B cell (primary cell): ENCODE results near the gene ASMTL. TPM values are rescaled to one million over a fixed set of nuclear protein-coding genes. Genes with fewer than 3 reads are reported as not detected.

Experiments
- ATAC-seq: fragments of 200-7000 bp; cut with Tn5 transposase; one replicate; pipeline ENCODE4 v1.10.0; 2021; ENCODE audit warnings: low read depth, mild to moderate bottlenecking, moderate number of reproducible peaks, moderate library complexity
- CTCF ChIA-PET: fragments of 350-600 bp; sonication (Branson Sonifier 250); formaldehyde crosslinking; loops from one replicate; lab custom pipeline; 2021; ENCODE audit warnings: antibody characterized with exemption, inconsistent platforms; lab: Charles Lee
- POLR2A ChIA-PET: fragments of 350-600 bp; sonication (Branson Sonifier 250); formaldehyde crosslinking; loops from one replicate; lab custom pipeline; 2021; ENCODE audit warnings: antibody characterized with exemption; lab: Charles Lee
- DNase-seq: peaks from one replicate; pipeline ENCODE4 v3.0.0; 2013
- H2AFZ ChIP-seq: 2 replicates; pipeline ENCODE4 v1.6.1; 2012; ENCODE audit warnings: mild to moderate bottlenecking, low read depth, low read length; ENCODE audit not compliant: insufficient read depth, poor library complexity, severe bottlenecking
- H3K27ac ChIP-seq, 2 donors: 1 replicate in 1 of 2; 2 replicates in 1 of 2; pipeline ENCODE4 v1.5.1; 2012 to 2013; ENCODE audit warnings: low read length in 2 of 2, mild to moderate bottlenecking in 2 of 2, moderate library complexity in 1 of 2
- H3K27me3 ChIP-seq, 4 experiments: fragments of 200-600 bp in 1 of 4; sonication (generic) in 1 of 4; replicated peaks in 1 of 4; 1 replicate in 2 of 4; 2 replicates in 2 of 4; pipeline versions ENCODE4 v1.6.1 to v1.7.0; 2013 to 2016; ENCODE audit warnings: low read length in 3 of 4, mild to moderate bottlenecking in 2 of 4, mixed read lengths in 1 of 4, moderate library complexity in 1 of 4; ENCODE audit not compliant: insufficient read depth in 4 of 4, control insufficient read depth in 3 of 4; ENCODE audit errors: control extremely low read depth in 1 of 4
- H3K36me3 ChIP-seq, 2 experiments: replicated peaks in 1 of 2; 1 replicate in 1 of 2; 2 replicates in 1 of 2; pipeline versions ENCODE4 v1.6.1 to v1.7.1; 2013; ENCODE audit warnings: low read length in 1 of 2; ENCODE audit not compliant: insufficient read depth in 2 of 2, control insufficient read depth in 1 of 2; ENCODE audit errors: control extremely low read depth in 1 of 2, extremely low read depth in 1 of 2
- H3K4me1 ChIP-seq, 2 donors: fragments of 200-600 bp in 1 of 2; sonication (generic) in 1 of 2; 1 replicate in 1 of 2; 2 replicates in 1 of 2; pipeline versions ENCODE4 v1.5.1 to v1.6.1; 2013 to 2017; ENCODE audit warnings: low read length in 2 of 2; ENCODE audit not compliant: control insufficient read depth in 2 of 2, insufficient read depth in 2 of 2
- H3K4me2 ChIP-seq: replicated peaks from 2 replicates; pipeline ENCODE3; 2012; ENCODE audit warnings: mild to moderate bottlenecking, low read depth, low read length; ENCODE audit not compliant: poor library complexity, severe bottlenecking
- H3K4me3 ChIP-seq, 5 experiments: fragments of 200-600 bp in 1 of 5; sonication (generic) in 1 of 5; 1 replicate in 3 of 5; 2 replicates in 2 of 5; pipeline versions ENCODE4 v1.5.1 to v1.7.0; 2011 to 2016; ENCODE audit warnings: low read length in 4 of 5, mild to moderate bottlenecking in 4 of 5, low read depth in 2 of 5, control low read depth in 1 of 5, moderate library complexity in 1 of 5; ENCODE audit not compliant: insufficient read depth in 1 of 5; ENCODE audit errors: control extremely low read depth in 1 of 5, extremely low read depth in 1 of 5
- H3K79me2 ChIP-seq: fragments of 200-600 bp; sonication (generic); one replicate; pipeline ENCODE4 v1.6.0; 2016; ENCODE audit warnings: low read length; ENCODE audit not compliant: control insufficient read depth, insufficient read depth
- H3K9ac ChIP-seq: fragments of 200-600 bp; sonication (generic); 2 replicates; pipeline ENCODE4 v1.6.1; 2017; ENCODE audit warnings: mild to moderate bottlenecking, low read length, moderate library complexity
- H3K9me3 ChIP-seq, 3 donors: one replicate each; pipeline versions ENCODE4 v1.6.1 to v1.7.1; 2013; ENCODE audit warnings: low read length in 2 of 3; ENCODE audit not compliant: control insufficient read depth in 2 of 3, insufficient read depth in 1 of 3; ENCODE audit errors: control extremely low read depth in 1 of 3
- H4K20me1 ChIP-seq: 2 replicates; pipeline ENCODE4 v1.6.0; 2012; ENCODE audit warnings: mild to moderate bottlenecking, low read length; ENCODE audit not compliant: insufficient read depth, control insufficient read depth, poor library complexity, severe bottlenecking
- H3K27ac Mint-ChIP-seq: one replicate; pipeline ENCODE4 v1.8.0; 2021; ENCODE audit warnings: mixed read lengths
- H3K27me3 Mint-ChIP-seq: one replicate; pipeline ENCODE4 v1.8.0; 2021; ENCODE audit warnings: mixed read lengths
- H3K4me1 Mint-ChIP-seq: one replicate; pipeline ENCODE4 v1.8.0; 2021; ENCODE audit warnings: mixed read lengths
- H3K4me3 Mint-ChIP-seq: one replicate; pipeline ENCODE4 v1.8.0; 2021; ENCODE audit warnings: mixed read lengths
- H3K9me3 Mint-ChIP-seq: one replicate; pipeline ENCODE4 v1.8.0; 2022; ENCODE audit warnings: mixed read lengths; ENCODE audit not compliant: insufficient read depth
- CTCF ChIP-seq: fragments of 200-600 bp; IDR thresholded peaks from one replicate; pipeline ENCODE4 v1.8.0; 2022; ENCODE audit warnings: antibody characterized with exemption, mild to moderate bottlenecking
- EZH2 ChIP-seq: IDR thresholded peaks from 2 replicates; pipeline ENCODE4 v1.6.1; 2012; ENCODE audit warnings: borderline replicate concordance, low read depth, mild to moderate bottlenecking, moderate library complexity, low read length; ENCODE audit not compliant: insufficient read depth, poor library complexity, severe bottlenecking
- WGBS: methylation state at CpG from one replicate; pipeline ENCODE4 v1.1.5; 2013; ENCODE audit warnings: missing lambda C conversion rate; ENCODE audit not compliant: insufficient coverage; 5-methylcytosine and 5-hydroxymethylcytosine counted together
- intact Hi-C: fragments of 100-400 bp; cut with micrococcal nuclease; formaldehyde crosslinking; loops from one replicate; pipeline ENCODE4 v1.10.0; 2022
- polyA plus RNA-seq: library from polyadenylated mRNA; depleted of rRNA; stranded (reverse); fragments of >200 nt; gene quantifications from 2 replicates; pipeline ENCODE4 v1.2.3, GENCODE V29; 2012
- total RNA-seq, 2 donors: library from RNA; stranded (reverse); fragments of 120-200 nt in 1 of 2; gene quantifications; 1 replicate in 1 of 2; 2 replicates in 1 of 2; pipeline versions ENCODE4 v1.2.3 to v1.2.4, GENCODE V29; 2013 to 2022

The ASMTL gene
- total and polyA plus RNA-seq, 2 donors (not counting 1 experiment from before 2014, with no cell fraction given): 33.3 to 52.9 TPM

- peaks cover 21 to 37% of the 10 kb centered on the region in 2 donors for H3K4me1 ChIP-seq
- H3K4me3 Mint-ChIP-seq: peak overlapping the region; percentile 89
- H3K4me1 Mint-ChIP-seq: peaks cover 56% of the 10 kb centered on the region
- intact Hi-C loops: loop anchor here (1.0 to 2.0 kb wide), 4 partner anchors 8 to 75 kb away; no protein-coding TSS in a partner anchor
- peak overlapping the region; percentile 91 for H3K27ac Mint-ChIP-seq
- peak overlapping the region; percentile 73 to 75 for H3K27ac ChIP-seq
- peaks cover 62% of the 10 kb centered on the region for H4K20me1 ChIP-seq
- H3K4me3 ChIP-seq: peak overlapping the region; percentile 29 to 50 (median 38)
- DNase-seq: peak; percentile 84
- H2AFZ ChIP-seq: no peak overlapping the region
- H3K36me3 ChIP-seq: peaks cover 4 to 28% of the 10 kb centered on the region in 2 experiments
- H3K9me3 Mint-ChIP-seq: no peaks in the 10 kb centered on the region
- ChIA-PET POLR2A (no interaction called here), CTCF (no interaction called here)
- WGBS: 1% methylated on average over 11 of the region's 15 CpGs
- H3K79me2 ChIP-seq: peaks cover 13% of the 10 kb centered on the region
- peak overlapping the region; percentile 72 for H3K4me2 ChIP-seq
- H3K9ac ChIP-seq: peak overlapping the region; percentile 40
- peak; percentile 77 for ATAC-seq
- TF ChIP-seq EZH2 (no peak), CTCF (no peak)
- peaks cover 0 to 6% (median 0%) of the 10 kb centered on the region in 3 donors for H3K9me3 ChIP-seq
- H3K27me3 ChIP-seq: no peaks in the 10 kb centered on the region
- no peaks in the 10 kb centered on the region for H3K27me3 Mint-ChIP-seq
Measured at GRCh38 chrX:1493877-1494510, 41.3 kb upstream of the ASMTL start.

- peak overlapping the region; percentile 73 to 75 for H3K27ac ChIP-seq
- ATAC-seq: peak; percentile 4
- POLR2A ChIA-PET: no interaction called here
- peaks cover 56% of the 10 kb centered on the region for H3K4me1 Mint-ChIP-seq
- peak overlapping the region; percentile 89 for H3K4me3 Mint-ChIP-seq
- H3K9ac ChIP-seq: peak overlapping the region; percentile 40
- H2AFZ ChIP-seq: no peak overlapping the region
- no peaks in the 10 kb centered on the region for H3K27me3 ChIP-seq
- CTCF ChIA-PET: no interaction called here
- H3K27me3 Mint-ChIP-seq: no peaks in the 10 kb centered on the region
- WGBS: 74% methylated on average over 11 of the region's 16 CpGs
- H3K27ac Mint-ChIP-seq: peak overlapping the region; percentile 91
- H3K4me2 ChIP-seq: peak overlapping the region; percentile 72
- no peak for TF ChIP-seq EZH2
- no peak for TF ChIP-seq CTCF
- peaks cover 0 to 6% (median 0%) of the 10 kb centered on the region in 3 donors for H3K9me3 ChIP-seq
- H3K79me2 ChIP-seq: peaks cover 19% of the 10 kb centered on the region
- peaks cover 68% of the 10 kb centered on the region for H4K20me1 ChIP-seq
- intact Hi-C loops: loop anchor here (2.0 kb wide), 1 partner anchor 75 kb away; no protein-coding TSS in a partner anchor
- H3K9me3 Mint-ChIP-seq: no peaks in the 10 kb centered on the region
- peaks cover 6 to 33% of the 10 kb centered on the region in 2 experiments for H3K36me3 ChIP-seq
- DNase-seq: peak; percentile 57
- peaks cover 21 to 37% of the 10 kb centered on the region in 2 donors for H3K4me1 ChIP-seq
- peak overlapping the region; percentile 29 to 50 (median 38) for H3K4me3 ChIP-seq
Measured at GRCh38 chrX:1493412-1493811, 40.7 kb upstream of the ASMTL start.
